GM18508 (cell line): ENCODE results near the gene CFAP54.
"Not testable (repeated sequence)": the region's sequence is repeated elsewhere in the genome, so short reads cannot be mapped to it uniquely, and the experiment has no call there.

ENCODE experiments used
- ATAC-seq: cut with Tn5 transposase; IDR thresholded peaks from one replicate; pipeline ENCODE4 v1.9.1; 2021; ENCODE audit warnings: moderate number of reproducible peaks; ENCODE audit not compliant: insufficient read depth, unreplicated experiment

Gene CFAP54

DNA sequence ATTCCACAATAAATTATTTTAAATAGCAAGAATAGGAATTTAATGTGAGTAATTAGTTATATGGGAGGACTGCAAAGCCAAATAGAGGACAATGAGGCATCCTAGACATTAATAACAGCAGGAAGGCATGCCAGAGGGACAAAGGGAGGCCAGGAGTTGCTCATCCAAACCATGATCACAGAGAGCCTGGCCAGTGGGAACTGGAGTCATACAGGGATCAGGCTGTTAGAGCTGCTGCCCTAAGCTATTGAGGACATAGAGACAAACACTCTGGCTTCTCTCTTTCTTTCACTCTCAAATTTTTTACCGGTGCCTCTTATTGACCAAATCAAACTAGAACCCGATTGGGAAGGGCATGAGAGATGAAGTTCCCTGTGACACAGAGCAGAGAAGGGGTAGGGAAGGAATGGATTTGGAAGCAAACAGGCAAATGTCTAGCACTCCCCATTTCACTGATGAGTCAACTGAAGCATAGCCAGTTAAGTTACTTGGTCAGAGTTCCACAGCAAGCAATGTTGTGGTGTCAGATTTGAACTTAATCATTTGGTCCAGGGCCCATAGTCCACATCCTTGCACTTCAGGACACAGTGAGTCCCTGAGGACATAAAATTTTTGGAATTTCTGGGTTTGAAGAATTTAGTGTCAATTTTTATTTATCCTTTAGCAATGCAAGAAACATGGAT, 17.9 kb upstream of the CFAP54 start:
- ATAC-seq = no peak

DNA sequence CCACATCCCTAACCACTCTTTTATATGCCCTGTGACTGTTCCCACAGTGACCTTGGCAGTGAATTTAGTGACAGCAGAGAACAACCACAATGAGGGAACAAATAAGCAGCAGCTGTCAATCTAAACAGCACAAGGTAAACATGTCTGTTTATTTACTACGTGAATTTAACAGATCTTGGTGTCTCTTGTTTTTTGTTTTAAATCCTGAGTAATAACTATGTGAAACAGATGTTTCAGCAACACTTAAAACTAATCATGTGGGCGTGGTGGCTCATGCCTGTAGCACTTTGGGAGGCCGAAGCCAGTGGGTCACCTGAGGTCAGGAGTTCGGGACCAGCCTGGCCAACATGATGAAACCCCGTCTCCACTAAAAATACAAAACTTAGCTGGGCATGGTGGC, 17.0 kb upstream of the CFAP54 start:
- ATAC-seq = no peak

- no peak for ATAC-seq
Measured at GRCh38 chr12:96473394-96474093, 15.8 kb upstream of the CFAP54 start.

- ATAC-seq = no peak
Measured at GRCh38 chr12:96474206-96474605, 15.2 kb upstream of the CFAP54 start.

DNA sequence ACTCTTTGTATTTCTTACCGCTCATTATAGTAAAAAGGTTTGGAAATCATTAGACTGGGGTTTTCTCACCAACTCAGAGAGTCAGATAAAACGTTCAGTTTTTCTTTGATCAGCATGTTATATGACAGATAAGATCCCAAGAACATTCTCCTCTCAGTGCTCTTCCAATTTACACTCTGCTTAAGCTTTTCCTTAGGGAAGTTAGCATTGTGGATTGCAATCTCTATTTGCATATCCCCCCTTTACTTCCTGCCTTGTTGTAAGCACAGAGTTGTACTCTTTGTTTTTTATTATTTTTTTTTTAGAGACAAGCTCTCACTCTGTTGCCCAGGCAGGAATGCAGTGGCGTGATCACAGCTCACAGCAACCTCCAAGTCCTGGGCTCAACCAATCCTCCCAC, 11.4 kb upstream of the CFAP54 start:
- ATAC-seq = no peak

GRCh38 chr12:96482086-96482485, 7.3 kb upstream of the CFAP54 start:
- no peak for ATAC-seq

GRCh38 chr12:96483116-96483515, 6.3 kb upstream of the CFAP54 start:
- ATAC-seq = no peak

DNA sequence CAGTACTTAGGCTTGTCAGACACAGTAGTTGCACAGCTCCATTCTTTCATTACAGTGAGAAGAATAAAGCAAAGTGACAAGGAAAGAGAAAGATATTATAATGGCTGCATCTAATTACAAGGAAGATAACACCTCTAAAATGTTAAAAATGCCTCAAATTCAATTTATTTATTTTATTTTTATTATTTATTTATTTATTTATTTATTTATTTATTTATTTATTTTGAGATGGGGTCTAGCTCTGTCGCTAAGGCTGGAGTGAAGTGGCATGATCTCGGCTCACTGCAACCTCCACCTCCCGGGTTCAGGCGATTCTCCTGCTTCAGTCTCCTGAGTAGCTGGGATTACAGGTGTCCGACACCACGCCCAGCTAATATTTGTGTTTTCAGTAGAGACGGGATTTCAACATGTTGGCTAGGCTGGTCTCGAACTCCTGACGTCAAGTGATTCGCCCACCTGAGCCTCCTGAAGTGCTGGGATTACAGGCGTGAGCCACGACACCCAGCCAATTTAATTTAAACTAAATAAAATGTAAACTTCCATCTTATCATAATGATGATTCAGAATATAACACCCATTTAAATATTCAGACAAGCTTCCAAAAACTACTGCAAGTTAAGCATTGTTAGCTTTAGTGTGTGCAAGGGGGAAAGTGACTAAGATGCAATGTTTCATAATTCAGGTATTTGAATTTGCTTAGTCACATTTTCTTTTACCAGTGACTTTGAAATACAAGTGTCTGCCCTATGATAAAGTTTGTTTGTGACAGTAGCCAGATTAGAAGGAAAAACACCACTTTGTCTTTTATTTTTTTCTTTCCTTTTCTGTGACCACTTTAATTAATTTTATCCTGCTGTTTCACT, 2.4 kb upstream of the CFAP54 start:
- no peak for ATAC-seq

DNA sequence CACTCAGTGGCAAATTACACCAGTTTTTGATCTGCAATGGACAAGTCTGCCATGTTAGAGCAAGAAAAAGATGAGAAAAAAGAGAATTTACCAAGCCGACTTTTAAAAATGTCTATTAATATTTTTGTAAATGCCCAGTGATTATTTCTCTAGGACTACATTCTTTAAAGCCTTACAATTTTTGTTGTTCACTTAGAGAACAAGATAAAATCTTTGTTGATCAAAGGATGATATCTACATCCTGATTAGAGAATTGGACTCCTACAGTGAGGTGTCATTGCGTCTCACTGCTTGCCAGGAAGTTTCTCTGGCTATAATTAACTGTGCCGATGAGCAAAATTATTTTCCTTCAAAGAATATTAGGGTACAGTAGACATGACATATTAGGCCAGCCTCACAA, 1.7 kb upstream of the CFAP54 start:
- no peak for ATAC-seq

- ATAC-seq = no peak
Measured at GRCh38 chr12:96493106-96493505, 3.7 kb downstream of the CFAP54 start.

DNA sequence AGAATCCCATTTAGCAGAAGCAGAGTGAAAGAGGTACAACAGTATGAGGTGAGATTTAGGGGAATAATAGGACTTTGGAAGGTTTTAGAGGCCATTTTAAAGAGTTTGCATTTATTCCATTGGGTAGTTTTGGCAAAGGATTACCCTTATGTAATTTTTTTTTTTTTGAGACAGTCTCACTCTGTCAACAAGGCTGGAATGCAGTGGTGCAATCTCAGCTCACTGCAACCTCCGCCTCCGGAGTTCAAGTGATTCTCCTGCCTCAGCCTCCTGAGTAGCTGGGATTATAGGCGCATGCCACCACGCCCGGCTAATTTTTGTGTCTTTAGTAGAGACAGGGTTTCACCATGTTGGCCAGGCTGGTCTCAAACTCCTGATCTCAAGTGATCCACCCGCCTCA, 4.8 kb downstream of the CFAP54 start:
- not testable (repeated sequence) for ATAC-seq

DNA sequence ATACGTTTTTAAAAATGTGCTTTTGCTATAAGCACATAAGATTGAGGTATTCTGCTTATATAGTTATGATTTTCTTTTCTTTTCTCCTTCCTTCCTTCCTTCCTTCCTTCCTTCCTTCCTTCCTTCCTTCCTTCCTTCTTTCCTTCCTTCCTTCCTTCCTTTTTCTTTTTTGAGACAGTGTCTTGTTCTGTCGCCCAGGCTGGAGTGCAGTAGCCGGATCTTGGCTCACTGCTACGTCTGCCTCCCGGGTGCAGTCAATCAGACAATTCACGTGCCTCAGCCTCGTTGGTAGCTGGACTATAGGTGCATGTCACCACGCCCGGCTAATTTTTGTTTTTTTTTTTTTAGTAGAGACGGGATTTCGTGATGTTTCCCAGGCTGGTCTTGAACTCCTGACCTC, 5.8 kb downstream of the CFAP54 start:
- ATAC-seq = no peak

- ATAC-seq = no peak
Measured at GRCh38 chr12:96495841-96496545, 6.6 kb downstream of the CFAP54 start.

DNA sequence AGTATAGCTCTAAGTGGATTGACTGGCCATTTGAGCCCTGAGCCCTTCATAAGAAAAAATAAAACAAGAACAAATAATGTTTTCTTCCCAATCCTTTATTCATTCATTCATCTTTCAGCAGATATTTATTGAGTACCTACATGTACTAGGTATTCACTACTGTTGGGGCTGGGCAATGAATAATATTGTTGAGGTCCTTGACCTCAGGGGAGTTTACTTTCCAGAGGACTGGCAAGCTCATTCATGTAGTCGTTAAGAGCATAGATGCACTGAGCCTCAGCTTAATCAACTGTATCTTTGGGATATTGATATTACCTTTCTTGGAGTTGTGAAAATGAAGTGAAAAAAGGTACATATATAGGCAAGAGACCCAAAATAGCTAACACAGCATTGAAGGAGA, 7.6 kb downstream of the CFAP54 start:
- no peak for ATAC-seq

DNA sequence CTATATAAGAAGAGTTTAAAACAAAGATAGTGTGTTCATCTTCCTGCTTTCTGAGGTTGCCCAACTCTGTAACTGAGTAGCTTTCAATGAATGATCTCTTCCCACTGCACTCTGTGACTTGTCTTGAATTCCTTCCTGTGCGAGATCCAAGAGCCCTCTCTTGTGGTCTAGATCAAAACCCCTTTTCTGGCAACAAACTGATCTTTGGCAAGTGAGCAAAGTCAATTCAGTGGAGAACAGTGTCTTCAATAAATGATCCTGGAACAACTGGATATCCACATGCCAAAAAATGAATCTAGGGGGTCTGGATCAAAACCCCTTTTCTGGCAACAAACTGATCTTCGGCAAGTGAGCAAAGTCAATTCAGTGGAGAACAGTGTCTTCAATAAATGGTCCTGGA, 8.5 kb downstream of the CFAP54 start:
- no peak for ATAC-seq

- ATAC-seq = no peak
Measured at GRCh38 chr12:96500693-96501092, 11.3 kb downstream of the CFAP54 start.

GRCh38 chr12:96501133-96501761, 11.9 kb downstream of the CFAP54 start:
- peak; percentile 69 for ATAC-seq

DNA sequence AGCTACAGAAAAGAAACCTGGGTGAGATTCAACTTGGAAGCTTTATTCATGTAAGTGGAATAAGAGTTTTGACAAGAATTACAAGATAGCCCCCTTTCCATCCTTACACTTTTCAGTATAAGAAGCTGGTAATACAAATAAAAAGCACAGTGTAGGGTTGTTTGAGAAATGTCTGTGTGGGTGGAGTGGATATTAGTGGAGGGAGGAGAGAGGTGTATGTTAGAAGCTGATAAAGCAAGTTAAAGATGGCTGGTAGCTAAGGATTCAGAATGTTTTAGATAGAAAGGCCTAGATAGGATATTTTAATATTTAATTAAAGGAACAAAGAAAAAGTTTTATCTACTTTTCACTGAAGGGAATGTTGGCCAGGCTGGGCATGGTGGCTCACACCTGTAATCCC, 12.5 kb downstream of the CFAP54 start:
- no peak for ATAC-seq

DNA sequence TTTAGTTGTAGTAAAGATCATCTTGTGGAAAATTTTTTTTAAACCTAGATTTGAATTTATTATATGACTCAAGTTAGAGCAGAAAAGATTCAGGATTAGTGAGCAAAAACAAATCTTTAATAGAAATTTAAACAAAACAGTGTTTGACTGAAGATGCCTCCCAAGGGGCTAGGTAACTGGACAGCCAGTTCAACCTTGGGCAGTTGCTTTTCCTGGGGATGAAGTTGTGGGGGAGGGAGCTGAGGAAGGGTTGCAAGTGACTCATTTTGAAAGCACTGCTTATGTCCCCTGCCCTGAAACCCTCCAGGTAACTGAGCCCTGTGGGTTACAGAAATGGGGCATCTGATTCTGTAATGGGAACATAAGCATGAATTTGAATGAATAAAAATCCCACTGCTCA, 13.1 kb downstream of the CFAP54 start:
- no peak for ATAC-seq

- ATAC-seq = no peak
Measured at GRCh38 chr12:96502949-96503532, 13.7 kb downstream of the CFAP54 start.
